Activated CD4-positive, alpha-beta T cell treated with anti-CD3 and anti-CD28 coated beads for 36 hours (primary cell): ENCODE data around the gene MAK. TPM values are rescaled to one million over a fixed set of nuclear protein-coding genes. Genes with fewer than 3 reads are reported as not detected.

Experiments
- total RNA-seq, 2 experiments: library from RNA; stranded (reverse); gene quantifications; one replicate each; pipeline ENCODE4 v1.2.3, GENCODE V29; 2021

MAK gene
- total RNA-seq, 2 experiments from 2014 or later, result 0.42 to 0.43 TPM

Other genes with a start within 250 kb of the MAK start
- gene C6orf52, start 143.9 kb downstream of the MAK start, total RNA-seq, result 1 to 10 TPM; 1.2 to 2.4 TPM
- 10 to 100 TPM; 35.6 to 39.4 TPM for gene PAK1IP1, start 143.6 kb downstream of the MAK start, total RNA-seq
- gene TMEM14C, start 115.5 kb downstream of the MAK start, total RNA-seq, result 10 to 100 TPM; 67.6 to 81.7 TPM
- gene TMEM14B, start 90.7 kb downstream of the MAK start, total RNA-seq, result 10 to 100 TPM; 77.2 to 99.3 TPM
- not detected for gene GCM2, start 43.5 kb upstream of the MAK start, total RNA-seq
- under 1 TPM in 1 of 2 experiments, not detected in 1; 0.25 TPM for gene SYCP2L, start 48.5 kb upstream of the MAK start, total RNA-seq
- not detected for gene ELOVL2, start 205.8 kb upstream of the MAK start, total RNA-seq